Stomach (tissue), 4 donors: Measurements from ENCODE around the gene AGT.

Source experiments
- EP300 ChIP-seq: sonication (generic); formaldehyde crosslinking; IDR thresholded peaks from one replicate; pipeline ENCODE4 v1.6.1; 2017; ENCODE audit warnings: antibody characterized with exemption
- POLR2A ChIP-seq, 4 donors: fragments of 450-650 bp; IDR thresholded peaks; one replicate each; pipeline ENCODE4 v1.6.1; 2016; ENCODE audit warnings: antibody characterized with exemption in 4 of 4, control low read depth in 2 of 4, mild to moderate bottlenecking in 1 of 4, moderate library complexity in 1 of 4
- TF ChIP-seq, protein P1 (sequence below), 7 experiments: fragments of 450-650 bp in 4 of 7; fragments of 200-600 bp in 3 of 7; sonication (generic) in 3 of 7; IDR thresholded peaks; one replicate each; pipeline ENCODE4 v1.5.1; 2016 to 2019; ENCODE audit warnings: antibody characterized with exemption in 7 of 7, control low read depth in 2 of 7, mild to moderate bottlenecking in 1 of 7

GRCh38 chr1:230704830-230705229 lies 9.1 kb downstream of the AGT start:
- TF ChIP-seq, protein P1, sequence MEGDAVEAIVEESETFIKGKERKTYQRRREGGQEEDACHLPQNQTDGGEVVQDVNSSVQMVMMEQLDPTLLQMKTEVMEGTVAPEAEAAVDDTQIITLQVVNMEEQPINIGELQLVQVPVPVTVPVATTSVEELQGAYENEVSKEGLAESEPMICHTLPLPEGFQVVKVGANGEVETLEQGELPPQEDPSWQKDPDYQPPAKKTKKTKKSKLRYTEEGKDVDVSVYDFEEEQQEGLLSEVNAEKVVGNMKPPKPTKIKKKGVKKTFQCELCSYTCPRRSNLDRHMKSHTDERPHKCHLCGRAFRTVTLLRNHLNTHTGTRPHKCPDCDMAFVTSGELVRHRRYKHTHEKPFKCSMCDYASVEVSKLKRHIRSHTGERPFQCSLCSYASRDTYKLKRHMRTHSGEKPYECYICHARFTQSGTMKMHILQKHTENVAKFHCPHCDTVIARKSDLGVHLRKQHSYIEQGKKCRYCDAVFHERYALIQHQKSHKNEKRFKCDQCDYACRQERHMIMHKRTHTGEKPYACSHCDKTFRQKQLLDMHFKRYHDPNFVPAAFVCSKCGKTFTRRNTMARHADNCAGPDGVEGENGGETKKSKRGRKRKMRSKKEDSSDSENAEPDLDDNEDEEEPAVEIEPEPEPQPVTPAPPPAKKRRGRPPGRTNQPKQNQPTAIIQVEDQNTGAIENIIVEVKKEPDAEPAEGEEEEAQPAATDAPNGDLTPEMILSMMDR (IDR thresholded peaks at IDR 0.05): no peak
- TF ChIP-seq POLR2A (IDR thresholded peaks at IDR 0.05) (no peak), EP300 (no peak)
